ENCODE measurements around the gene TMEM255B. TPM values are rescaled to one million over a fixed set of nuclear protein-coding genes. Genes with fewer than 3 reads are reported as not detected.
"Not testable (repeated sequence)": the region's sequence is repeated elsewhere in the genome, so short reads cannot be mapped to it uniquely, and the experiment has no call there.

The TMEM255B gene
- total and polyA plus RNA-seq, 11 donors: 1.4 to 20.3 (median 4.4) TPM

DNA sequence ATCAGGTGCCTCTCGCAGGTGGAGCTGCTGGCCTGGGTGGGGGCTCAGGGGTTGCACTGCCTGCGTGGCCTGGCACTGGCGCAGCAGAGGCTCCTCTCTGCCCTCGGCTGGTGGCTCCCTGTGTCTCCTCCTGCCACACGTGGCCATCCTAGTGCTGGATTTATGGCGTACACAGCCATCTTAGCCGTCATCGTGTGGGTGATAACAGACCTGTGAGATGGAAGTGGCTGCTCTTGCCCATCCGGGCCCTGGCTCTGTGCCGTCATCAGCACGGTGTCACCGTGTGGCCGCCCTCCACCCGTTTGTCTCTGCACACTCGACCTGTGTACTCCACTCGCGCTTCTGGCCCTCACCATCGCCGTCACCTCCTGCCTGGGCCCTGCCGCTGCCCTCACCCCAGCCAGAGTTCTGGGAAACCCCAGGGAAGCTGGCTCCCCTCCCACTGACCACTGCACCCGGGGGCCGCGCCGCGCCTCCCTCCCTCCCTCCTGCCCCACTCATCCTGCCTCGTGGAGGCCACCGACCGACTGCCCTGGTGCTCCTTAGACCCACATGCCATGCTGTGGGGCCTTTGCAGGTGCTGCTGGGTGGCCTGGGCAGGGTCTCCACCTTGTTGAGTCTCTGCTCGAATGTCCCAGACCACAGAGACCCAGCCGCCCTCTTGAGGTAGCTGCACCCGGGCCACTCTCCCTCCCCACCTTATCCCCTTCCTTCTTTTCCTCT, 29.5 kb downstream of the TMEM255B start:
- peaks cover 0 to 7% (median 0%) of the 10 kb centered on the region in 9 donors for H3K36me3 ChIP-seq
- intact Hi-C loops (cut with DNase I): no loop called here
- WGBS, 4 donors: 86 to 90% (median 88%) methylated on average over 30 to 31 of the region's 31 CpGs
- H3K27me3 ChIP-seq: no peaks in the 10 kb centered on the region
- no peak overlapping the region for H3K4me3 ChIP-seq
- no peak for TF ChIP-seq CTCF (IDR thresholded peaks at IDR 0.05)
- TF ChIP-seq POLR2A (IDR thresholded peaks at IDR 0.05): no peak
- no peak for DNase-seq
- H3K9me3 ChIP-seq: no peaks in the 10 kb centered on the region
- H3K4me1 ChIP-seq: no peaks in the 10 kb centered on the region
- no peak overlapping the region for H3K27ac ChIP-seq
- no peak for ATAC-seq

GRCh38 chr13:113789167-113789566, 30.1 kb downstream of the TMEM255B start:
- 70 to 83% (median 74%) methylated on average over 6 of the region's 6 CpGs for WGBS, 4 donors
- Histone ChIP-seq H3K27ac (no peak overlapping the region), H3K4me1 (no peaks in the 10 kb centered on the region), H3K9me3 (no peaks in the 10 kb centered on the region), H3K4me3 (no peak overlapping the region), H3K27me3 (no peaks in the 10 kb centered on the region), H3K36me3 (peaks cover 0 to 10% (median 0%) of the 10 kb centered on the region in 9 donors)
- DNase-seq (no peak), ATAC-seq (no peak)
- TF ChIP-seq POLR2A (IDR thresholded peaks at IDR 0.05) (no peak), CTCF (IDR thresholded peaks at IDR 0.05) (no peak)
- intact Hi-C loops (cut with DNase I): no loop called here

DNA sequence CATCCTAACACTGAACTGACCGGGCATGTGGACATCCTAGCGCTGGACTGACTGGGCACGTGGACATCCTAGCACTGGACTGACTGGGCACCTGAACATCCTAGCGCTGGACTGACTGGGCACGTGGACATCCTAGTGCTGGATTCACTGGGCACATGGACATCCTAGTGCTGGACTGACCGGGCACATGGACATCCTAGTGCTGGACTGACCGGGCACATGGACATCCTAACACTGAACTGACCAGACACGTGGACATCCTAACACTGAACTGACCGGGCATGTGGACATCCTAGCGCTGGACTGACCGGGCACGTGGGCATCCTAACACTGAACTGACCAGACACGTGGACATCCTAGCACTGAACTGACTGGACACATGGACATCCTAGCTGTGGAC, 30.9 kb downstream of the TMEM255B start:
- ATAC-seq; H3K4me1 ChIP-seq; DNase-seq; H3K27me3 ChIP-seq; H3K36me3 ChIP-seq; H3K4me3 ChIP-seq; H3K27ac ChIP-seq; intact Hi-C loops (cut with DNase I); H3K9me3 ChIP-seq: not testable (repeated sequence)
- 90 to 94% (median 92%) methylated on average over 3 to 13 of the region's 13 CpGs for WGBS, 4 donors

- Histone ChIP-seq H3K4me3 (no peak overlapping the region), H3K27me3 (no peaks in the 10 kb centered on the region), H3K4me1 (no peaks in the 10 kb centered on the region), H3K36me3 (peaks cover 0 to 10% (median 0%) of the 10 kb centered on the region in 9 donors), H3K9me3 (no peaks in the 10 kb centered on the region), H3K27ac (no peak overlapping the region)
- no peak for DNase-seq
- intact Hi-C loops (cut with DNase I): no loop called here
- TF ChIP-seq POLR2A (IDR thresholded peaks at IDR 0.05): no peak
- WGBS, 4 donors: 77 to 86% (median 82%) methylated on average over 6 to 17 of the region's 17 CpGs
- ATAC-seq: no peak
Measured at GRCh38 chr13:113791226-113791625, 32.2 kb downstream of the TMEM255B start.

- H3K9me3 ChIP-seq: no peaks in the 10 kb centered on the region
- H3K36me3 ChIP-seq: peaks cover 0 to 13% (median 0%) of the 10 kb centered on the region in 9 donors
- WGBS, 4 donors: 70 to 84% (median 81%) methylated on average over 17 to 19 of the region's 19 CpGs
- H3K4me1 ChIP-seq: no peaks in the 10 kb centered on the region
- H3K27me3 ChIP-seq: no peaks in the 10 kb centered on the region
- intact Hi-C loops (cut with DNase I): no loop called here
- TF ChIP-seq CTCF (IDR thresholded peaks at IDR 0.05): no peak
- no peak for TF ChIP-seq POLR2A (IDR thresholded peaks at IDR 0.05)
- ATAC-seq: no peak
- no peak overlapping the region for H3K27ac ChIP-seq
- no peak for DNase-seq
- no peak overlapping the region for H3K4me3 ChIP-seq
Measured at GRCh38 chr13:113791761-113792160, 32.7 kb downstream of the TMEM255B start.
